Tibial nerve (tissue), 3 donors: Measurements from ENCODE around the gene ASCC2.

Experiments used
- POLR2A ChIP-seq, 2 donors: fragments of 450-650 bp; IDR thresholded peaks; one replicate each; pipeline ENCODE4 v1.6.1; 2017; ENCODE audit warnings: antibody characterized with exemption in 2 of 2, mild to moderate bottlenecking in 2 of 2, moderate library complexity in 2 of 2
- TF ChIP-seq, protein P1 (sequence below), 5 experiments: fragments of 200-600 bp in 3 of 5; fragments of 450-650 bp in 2 of 5; sonication (generic) in 3 of 5; IDR thresholded peaks; one replicate each; pipeline ENCODE4 v1.5.1; 2016 to 2019; ENCODE audit warnings: antibody characterized with exemption in 5 of 5, mild to moderate bottlenecking in 3 of 5, moderate library complexity in 2 of 5

DNA sequence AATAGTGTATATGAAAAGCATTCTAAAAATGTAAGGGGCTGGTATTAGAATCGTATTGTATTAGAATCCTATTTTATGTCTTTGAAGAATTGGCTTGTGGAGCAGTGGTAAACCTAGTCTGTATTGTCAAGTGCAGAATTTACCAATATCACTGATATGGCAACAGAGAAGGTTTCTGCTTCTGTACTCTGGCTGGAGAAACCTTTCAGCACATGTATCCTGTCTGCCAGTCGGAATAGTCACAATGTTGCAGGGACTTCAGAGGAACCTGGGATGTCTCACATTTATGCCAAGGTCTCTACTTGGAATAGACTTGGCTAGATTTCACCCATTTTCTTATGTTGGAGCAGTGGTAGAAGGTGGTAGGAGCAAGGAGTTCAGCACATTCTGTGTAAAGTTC lies 49.3 kb upstream of the ASCC2 start:
- TF ChIP-seq, protein P1, sequence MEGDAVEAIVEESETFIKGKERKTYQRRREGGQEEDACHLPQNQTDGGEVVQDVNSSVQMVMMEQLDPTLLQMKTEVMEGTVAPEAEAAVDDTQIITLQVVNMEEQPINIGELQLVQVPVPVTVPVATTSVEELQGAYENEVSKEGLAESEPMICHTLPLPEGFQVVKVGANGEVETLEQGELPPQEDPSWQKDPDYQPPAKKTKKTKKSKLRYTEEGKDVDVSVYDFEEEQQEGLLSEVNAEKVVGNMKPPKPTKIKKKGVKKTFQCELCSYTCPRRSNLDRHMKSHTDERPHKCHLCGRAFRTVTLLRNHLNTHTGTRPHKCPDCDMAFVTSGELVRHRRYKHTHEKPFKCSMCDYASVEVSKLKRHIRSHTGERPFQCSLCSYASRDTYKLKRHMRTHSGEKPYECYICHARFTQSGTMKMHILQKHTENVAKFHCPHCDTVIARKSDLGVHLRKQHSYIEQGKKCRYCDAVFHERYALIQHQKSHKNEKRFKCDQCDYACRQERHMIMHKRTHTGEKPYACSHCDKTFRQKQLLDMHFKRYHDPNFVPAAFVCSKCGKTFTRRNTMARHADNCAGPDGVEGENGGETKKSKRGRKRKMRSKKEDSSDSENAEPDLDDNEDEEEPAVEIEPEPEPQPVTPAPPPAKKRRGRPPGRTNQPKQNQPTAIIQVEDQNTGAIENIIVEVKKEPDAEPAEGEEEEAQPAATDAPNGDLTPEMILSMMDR (IDR thresholded peaks at IDR 0.05) = no peak
- TF ChIP-seq POLR2A (IDR thresholded peaks at IDR 0.05) = no peak
